Neuronal stem cell (in vitro differentiated cells): Measurements from ENCODE around the gene PXDN.
A peak's percentile ranks its signal among the peaks of the same experiment; 100 is the strongest.
"Not testable (repeated sequence)": the region's sequence is repeated elsewhere in the genome, so short reads cannot be mapped to it uniquely, and the experiment has no call there.

Source experiments
- DNase-seq: peaks from one replicate; pipeline ENCODE4 v3.0.0-alpha.2; 2013; ENCODE audit warnings: low spot score
- H2AFZ ChIP-seq: one replicate; pipeline ENCODE4 v1.6.1; 2013; ENCODE audit warnings: mild to moderate bottlenecking, low read length, inconsistent platforms
- H2AK5ac ChIP-seq: 2 replicates; pipeline ENCODE4 v1.6.1; 2013; ENCODE audit warnings: low read depth, mild to moderate bottlenecking, inconsistent platforms, low read length, moderate library complexity, mixed read lengths
- H2BK120ac ChIP-seq: 2 replicates; pipeline ENCODE4 v1.6.1; 2013; ENCODE audit warnings: low read depth, mild to moderate bottlenecking, inconsistent platforms, low read length, moderate library complexity, mixed read lengths
- H2BK12ac ChIP-seq: one replicate; pipeline ENCODE4 v1.6.1; 2013; ENCODE audit warnings: low read length, inconsistent platforms
- H2BK15ac ChIP-seq: 2 replicates; pipeline ENCODE4 v1.6.1; 2013; ENCODE audit warnings: mild to moderate bottlenecking, low read length, inconsistent platforms, mixed read lengths
- H2BK5ac ChIP-seq: one replicate; pipeline ENCODE4 v1.6.1; 2013; ENCODE audit warnings: inconsistent platforms, mild to moderate bottlenecking, low read length, moderate library complexity
- H3K14ac ChIP-seq: one replicate; pipeline ENCODE4 v1.6.1; 2013; ENCODE audit warnings: low read length, inconsistent platforms
- H3K18ac ChIP-seq: 2 replicates; pipeline ENCODE4 v1.6.1; 2013; ENCODE audit warnings: low read length, inconsistent platforms
- H3K23ac ChIP-seq: 2 replicates; pipeline ENCODE4 v1.6.1; 2013; ENCODE audit warnings: low read depth, mild to moderate bottlenecking, mixed read lengths, low read length, inconsistent platforms; ENCODE audit not compliant: poor library complexity
- H3K27ac ChIP-seq: replicated peaks from 3 replicates; pipeline ENCODE4 v1.5.1; 2013; ENCODE audit warnings: low read length, inconsistent platforms
- H3K27me3 ChIP-seq, 3 experiments: 2 replicates each; pipeline ENCODE4 v1.6.1; 2013; ENCODE audit warnings: low read length in 3 of 3, mild to moderate bottlenecking in 2 of 3, inconsistent platforms in 1 of 3, low read depth in 1 of 3, mixed read lengths in 1 of 3, moderate library complexity in 1 of 3; ENCODE audit not compliant: control insufficient read depth in 3 of 3, insufficient read depth in 3 of 3
- H3K36me3 ChIP-seq, 2 donors: replicated peaks in 1 of 2; 2 replicates each; pipeline ENCODE4 v1.6.1; 2013; ENCODE audit warnings: low read length in 2 of 2; ENCODE audit not compliant: control insufficient read depth in 2 of 2, insufficient read depth in 2 of 2
- H3K4ac ChIP-seq: 2 replicates; pipeline ENCODE4 v1.6.1; 2013; ENCODE audit warnings: inconsistent platforms, mild to moderate bottlenecking, low read length, moderate library complexity
- H3K4me1 ChIP-seq, 2 donors: 1 replicate in 1 of 2; 2 replicates in 1 of 2; pipeline ENCODE4 v1.6.1; 2013; ENCODE audit warnings: low read length in 2 of 2, low read depth in 1 of 2; ENCODE audit not compliant: control insufficient read depth in 2 of 2, insufficient read depth in 1 of 2
- H3K4me2 ChIP-seq: one replicate; pipeline ENCODE4 v1.6.1; 2013; ENCODE audit warnings: mild to moderate bottlenecking, low read length, inconsistent platforms; ENCODE audit not compliant: insufficient read depth, poor library complexity, severe bottlenecking
- H3K4me3 ChIP-seq, 2 donors: 2 replicates each; pipeline ENCODE4 v1.5.1; 2013; ENCODE audit warnings: low read length in 2 of 2, mild to moderate bottlenecking in 2 of 2, inconsistent platforms in 1 of 2, moderate library complexity in 1 of 2
- H3K79me1 ChIP-seq: one replicate; pipeline ENCODE4 v1.6.1; 2013; ENCODE audit warnings: low read depth, mild to moderate bottlenecking, inconsistent platforms, low read length, moderate library complexity
- H3K9ac ChIP-seq: one replicate; pipeline ENCODE4 v1.6.1; 2013; ENCODE audit warnings: mild to moderate bottlenecking, low read depth, low read length, inconsistent platforms; ENCODE audit not compliant: poor library complexity
- H3K9me3 ChIP-seq, 2 donors: replicated peaks in 1 of 2; 2 replicates each; pipeline versions ENCODE3 to v1.6.1; 2013; ENCODE audit warnings: low read length in 2 of 2, mild to moderate bottlenecking in 2 of 2, inconsistent platforms in 1 of 2, low read depth in 1 of 2, mixed read lengths in 1 of 2, moderate library complexity in 1 of 2; ENCODE audit not compliant: control insufficient read depth in 2 of 2, insufficient read depth in 1 of 2
- H4K8ac ChIP-seq: one replicate; pipeline ENCODE4 v1.6.1; 2013; ENCODE audit warnings: low read depth, mild to moderate bottlenecking, inconsistent platforms, low read length, moderate library complexity
- H4K91ac ChIP-seq: one replicate; pipeline ENCODE4 v1.6.1; 2013; ENCODE audit warnings: low read length, low read depth, mild to moderate bottlenecking, inconsistent platforms; ENCODE audit not compliant: poor library complexity
- WGBS, 2 donors: extraction: QIAGEN DNeasy Blood & Tissue Kit; methylation state at CpG; one replicate each; pipeline ENCODE4 v1.1.7; 2013; ENCODE audit warnings: missing lambda C conversion rate in 2 of 2, mixed read lengths in 1 of 2; ENCODE audit not compliant: insufficient read length in 2 of 2, insufficient replicate concordance in 1 of 2; ENCODE audit errors: extremely low coverage in 2 of 2; 5-methylcytosine and 5-hydroxymethylcytosine counted together

Gene PXDN

DNA sequence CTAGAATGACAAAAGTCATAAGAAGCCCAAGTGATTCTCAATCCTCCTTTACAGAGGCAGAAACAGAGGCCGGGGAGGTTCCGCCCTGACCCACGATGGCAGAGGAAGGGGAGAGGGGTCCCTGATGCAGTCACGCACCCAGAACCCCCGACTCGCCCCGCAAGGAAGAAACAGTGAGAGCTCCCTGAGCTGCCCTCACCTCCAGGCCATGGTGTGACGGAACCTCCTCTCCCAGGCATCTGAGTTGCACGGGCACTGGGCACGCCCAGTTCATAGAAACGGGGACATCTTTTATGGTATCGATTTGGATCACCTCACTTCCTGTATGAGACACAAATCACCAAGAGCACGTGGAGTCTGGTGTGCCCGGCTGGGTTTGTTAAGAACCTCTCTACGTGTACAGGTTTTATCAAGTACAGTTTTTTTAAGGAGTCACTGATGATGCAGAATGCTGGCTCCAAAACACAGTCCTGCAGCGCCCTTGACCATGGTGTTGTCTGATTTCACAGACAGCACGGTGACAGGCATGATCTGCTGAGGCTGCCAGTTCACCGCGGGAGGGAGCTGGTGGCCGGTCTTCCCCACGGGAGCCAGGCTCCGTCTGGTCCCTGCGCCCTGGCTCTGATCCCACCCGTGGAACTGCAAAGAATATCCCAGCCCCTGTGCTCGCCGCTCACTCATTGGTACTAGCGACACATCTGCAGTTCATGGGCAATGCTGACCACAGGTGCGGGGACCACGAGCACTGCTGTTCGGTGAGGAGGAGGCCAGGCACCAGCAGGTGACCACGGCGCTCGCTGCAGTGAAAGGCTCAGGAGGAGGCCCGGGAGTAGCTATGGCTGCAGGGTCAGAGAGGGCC is 35.6 kb downstream of the PXDN start:
- no peak overlapping the region for H3K27ac ChIP-seq
- peaks cover 7 to 20% of the 10 kb centered on the region in 2 donors for H3K4me1 ChIP-seq
- no peak overlapping the region for H4K8ac ChIP-seq
- H3K14ac ChIP-seq = no peak overlapping the region
- H3K36me3 ChIP-seq = no peaks in the 10 kb centered on the region
- no peak overlapping the region for H3K4me2 ChIP-seq
- no CpG with 5 or more reads among the region's 34 CpGs for WGBS, 2 donors
- H3K27me3 ChIP-seq = peaks cover 0 to 27% (median 3%) of the 10 kb centered on the region in 3 experiments
- H3K4me3 ChIP-seq = no peak overlapping the region
- H3K79me1 ChIP-seq = peaks cover 18% of the 10 kb centered on the region
- H3K18ac ChIP-seq = peak overlapping the region; percentile 62
- H2AK5ac ChIP-seq = peak overlapping the region; percentile 69
- no peak overlapping the region for H3K9ac ChIP-seq
- H4K91ac ChIP-seq = no peak overlapping the region
- H2AFZ ChIP-seq = no peak overlapping the region
- H2BK5ac ChIP-seq = no peak overlapping the region
- no peak overlapping the region for H3K4ac ChIP-seq
- H3K9me3 ChIP-seq = no peaks in the 10 kb centered on the region
- H2BK12ac ChIP-seq = no peak overlapping the region
- H3K23ac ChIP-seq = no peak overlapping the region
- no peak overlapping the region for H2BK120ac ChIP-seq
- no peak for DNase-seq
- H2BK15ac ChIP-seq = no peak overlapping the region

DNA sequence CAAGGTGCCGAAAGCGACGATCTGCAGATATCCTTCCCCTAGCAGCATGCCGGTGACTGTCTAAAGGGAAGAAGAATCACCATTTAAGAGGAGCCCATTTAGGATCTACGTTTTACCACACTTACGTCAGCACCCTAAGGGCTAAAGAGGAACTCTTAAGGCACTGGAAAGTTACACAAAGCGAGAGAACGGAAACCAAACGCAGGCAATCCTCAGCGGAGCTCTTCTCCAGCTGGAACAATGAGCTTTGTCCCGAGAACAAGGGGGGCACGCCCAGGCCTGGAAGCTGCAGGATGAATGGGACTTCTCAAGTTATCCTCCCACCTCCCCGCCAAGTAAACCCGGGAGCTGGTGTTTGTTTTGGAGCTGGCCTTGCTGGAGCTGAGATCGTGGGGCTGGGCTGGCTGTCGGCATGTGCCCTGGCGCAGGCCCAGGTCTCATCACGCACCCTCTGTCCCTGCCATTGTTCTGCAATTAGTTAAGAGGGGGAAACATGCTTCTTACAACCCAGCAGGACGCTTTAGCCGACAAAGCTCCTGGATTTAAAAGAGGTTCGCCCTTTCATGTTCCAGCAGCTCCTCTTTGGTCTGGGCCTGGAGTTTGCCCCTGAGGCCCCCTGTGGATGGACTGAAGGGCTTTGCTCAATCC is 36.4 kb downstream of the PXDN start:
- Histone ChIP-seq H3K4me2 (peak overlapping the region; percentile 22), H4K91ac (no peak overlapping the region), H3K9ac (no peak overlapping the region), H3K27ac (no peak overlapping the region), H3K18ac (no peak overlapping the region), H2BK120ac (no peak overlapping the region), H3K14ac (no peak overlapping the region), H3K4me3 (no peak overlapping the region), H2BK12ac (no peak overlapping the region), H3K36me3 (no peaks in the 10 kb centered on the region), H3K27me3 (peaks cover 0 to 27% (median 3%) of the 10 kb centered on the region in 3 experiments), H3K9me3 (no peaks in the 10 kb centered on the region), H2AK5ac (no peak overlapping the region), H3K79me1 (peaks cover 18% of the 10 kb centered on the region), H2BK5ac (no peak overlapping the region), H4K8ac (no peak overlapping the region), H2AFZ (peak overlapping the region; percentile 75), H3K4me1 (peaks cover 7 to 14% of the 10 kb centered on the region in 2 donors), H2BK15ac (no peak overlapping the region), H3K4ac (no peak overlapping the region), H3K23ac (no peak overlapping the region)
- WGBS, 2 donors = no CpG with 5 or more reads among the region's 21 CpGs
- DNase-seq = peak; percentile 61

DNA sequence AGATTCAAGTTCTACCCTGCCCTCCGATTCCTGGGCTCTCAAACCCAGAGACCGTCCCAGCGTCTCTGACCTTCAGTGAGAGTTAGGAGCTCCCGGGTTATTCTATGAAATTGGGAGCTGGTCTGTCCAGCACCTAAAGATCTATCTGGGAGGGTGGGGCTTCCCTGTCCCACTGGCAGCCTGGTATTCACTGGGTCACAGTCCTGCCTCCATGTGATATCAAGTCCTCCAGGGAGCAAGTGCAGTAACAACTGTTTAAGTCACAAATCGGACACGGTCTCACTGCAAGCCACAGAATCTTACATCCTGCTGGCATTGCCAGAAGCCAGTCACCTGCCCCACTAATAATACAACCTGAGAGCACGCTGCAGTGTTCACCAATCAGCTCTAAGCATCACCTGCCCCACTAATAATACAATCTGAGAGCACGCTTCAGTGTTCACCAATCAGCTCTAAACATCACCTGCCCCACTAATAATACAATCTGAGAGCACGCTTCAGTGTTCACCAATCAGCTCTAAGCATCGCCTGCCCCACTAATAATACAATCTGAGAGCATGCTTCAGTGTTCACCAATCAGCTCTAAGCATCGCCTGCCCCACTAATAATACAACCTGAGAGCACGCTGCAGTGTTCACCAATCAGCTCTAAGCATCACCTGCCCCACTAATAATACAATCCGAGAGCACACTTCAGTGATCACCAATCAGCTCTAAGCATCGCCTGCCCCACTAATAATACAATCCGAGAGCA is 38.0 kb downstream of the PXDN start:
- not testable (repeated sequence) for H3K27ac ChIP-seq, H2BK120ac ChIP-seq, H2BK5ac ChIP-seq

More for the DNA sequence above, 38.0 kb downstream of the PXDN start:
- H3K4me1 ChIP-seq = peaks cover 7 to 21% of the 10 kb centered on the region in 2 donors
- not testable (repeated sequence) for H3K9ac ChIP-seq, H3K18ac ChIP-seq, H3K4ac ChIP-seq, H4K8ac ChIP-seq, H2BK15ac ChIP-seq, H2AK5ac ChIP-seq, H3K14ac ChIP-seq, H2BK12ac ChIP-seq, H4K91ac ChIP-seq, H3K4me2 ChIP-seq, H3K9me3 ChIP-seq, H3K4me3 ChIP-seq, H3K23ac ChIP-seq, H2AFZ ChIP-seq, DNase-seq, H3K36me3 ChIP-seq
- no CpG with 5 or more reads among the region's 15 CpGs for whole genome bisulfite sequencing, 2 donors
- peaks cover 0 to 23% (median 3%) of the 10 kb centered on the region in 3 experiments for H3K27me3 ChIP-seq
- H3K79me1 ChIP-seq = peaks cover 18% of the 10 kb centered on the region
